ENCODE results near the gene ZBTB20. TPM values are rescaled to one million over a fixed set of nuclear protein-coding genes. Genes with fewer than 3 reads are reported as not detected.

The ZBTB20 gene
- total and polyA plus RNA-seq, 2 of the 4 experiments (the other 2 are of a cell fraction), result 0.75 to 14.7 TPM

GRCh38 chr3:114899186-114899931, 247.7 kb downstream of the ZBTB20 start:
- H3K56ac ChIP-seq (ENCODE audit: extremely low read depth, insufficient read depth, low read length), result no peak overlapping the region
- H2BK20ac ChIP-seq (ENCODE audit: low read depth, low read length), result no peak overlapping the region
- H3K4me2 ChIP-seq (ENCODE audit: low read depth, low read length), result no peak overlapping the region
- H4K91ac ChIP-seq (ENCODE audit: insufficient read depth, low read depth, low read length), result no peak overlapping the region
- H3K9ac ChIP-seq (ENCODE audit: low read depth, low read length), result no peak overlapping the region
- no peak overlapping the region for H2AK9ac ChIP-seq (replicated peaks; ENCODE audit: low read depth, low read length, poor library complexity)
- H4K5ac ChIP-seq (ENCODE audit: low read depth, low read length), result no peak overlapping the region
- TF ChIP-seq MAZ (IDR thresholded peaks at IDR 0.05; ENCODE audit: borderline replicate concordance, low read depth, low read length) (no peak), CEBPB (IDR thresholded peaks at IDR 0.05; ENCODE audit: low read depth, low read length) (no peak), POLR2A (IDR thresholded peaks at IDR 0.05; ENCODE audit: low read depth, low read length) (no peak), USF2 (IDR thresholded peaks at IDR 0.05; ENCODE audit: low read depth, low read length) (no peak), ELK1 (IDR thresholded peaks at IDR 0.05; ENCODE audit: borderline replicate concordance, low read depth, low read length) (no peak), RFX5 (IDR thresholded peaks at IDR 0.05; ENCODE audit: low read depth, low read length) (no peak), MXI1 (IDR thresholded peaks at IDR 0.05; ENCODE audit: borderline replicate concordance, low read depth, low read length) (no peak), NFE2L2 (IDR thresholded peaks at IDR 0.05; ENCODE audit: low read depth, low read length) (no peak), FOS (IDR thresholded peaks at IDR 0.05; ENCODE audit: low read depth, low read length) (no peak), BHLHE40 (IDR thresholded peaks at IDR 0.05; ENCODE audit: low read depth, low read length) (no peak), RCOR1 (IDR thresholded peaks at IDR 0.05; ENCODE audit: insufficient replicate concordance, low read length) (no peak), SMC3 (IDR thresholded peaks at IDR 0.05; ENCODE audit: low read depth, low read length) (no peak), RAD21 (IDR thresholded peaks at IDR 0.05; ENCODE audit: low read length) (no peak), CTCF (conservative IDR thresholded peaks at IDR 0.05; ENCODE audit: low read depth, low read length) (no peak), MAFK (IDR thresholded peaks at IDR 0.05; ENCODE audit: low read depth, low read length) (no peak), CHD1 (IDR thresholded peaks at IDR 0.05; ENCODE audit: low read depth, low read length) (no peak)
- no TSS peak for BruUV-seq (replicated peaks)
- H3K79me1 ChIP-seq (ENCODE audit: low read depth in 1 of 2, low read length in 2 of 2), result no peaks in the 10 kb centered on the region; a peak in 1 of 4 replicates
- H3K4me3 ChIP-seq (ENCODE audit: insufficient read depth, low read depth, low read length), result no peak overlapping the region
- H3K23ac ChIP-seq (ENCODE audit: low read depth, low read length), result no peak overlapping the region
- H3K14ac ChIP-seq (replicated peaks; ENCODE audit: low read depth, low read length), result no peak overlapping the region
- H2BK5ac ChIP-seq (ENCODE audit: low read depth, low read length, poor library complexity, severe bottlenecking), result no peak overlapping the region
- no peak overlapping the region for H2AK5ac ChIP-seq (ENCODE audit: low read depth, low read length)
- intact Hi-C loops (cut with micrococcal nuclease) (no loop called here), dilution Hi-C loops (cut with HindIII; ENCODE audit: low sequenced_read_pairs, unreplicated experiment) (no loop called here), in situ Hi-C loops (cut with MboI; ENCODE audit: low sequenced_read_pairs) (no loop called here)
- WGBS, 2 experiments (ENCODE audit: extremely low coverage in 2 of 2, insufficient read length in 1 of 2), result 80% methylated on average over 1 of the region's 4 CpGs; no CpG with 5 or more reads in 1 of the 2 experiments
- H3K9me1 ChIP-seq (ENCODE audit: insufficient read depth, low read length), result peaks cover 3% of the 10 kb centered on the region
- no peak overlapping the region for H2BK15ac ChIP-seq (ENCODE audit: low read depth, low read length)
- H3K36me3 ChIP-seq (ENCODE audit: control insufficient read depth, insufficient read depth, low read length), result no peaks in the 10 kb centered on the region
- H3K9me3 ChIP-seq (ENCODE audit: control insufficient read depth, insufficient read depth, low read length), result no peaks in the 10 kb centered on the region
- H3K27ac ChIP-seq (ENCODE audit: insufficient read depth, low read length), result no peak overlapping the region
- ChIA-PET POLR2A (ENCODE audit: unreplicated experiment) (no interaction called here), CTCF (no interaction called here)
- no peak overlapping the region for H2BK120ac ChIP-seq (ENCODE audit: low read depth, low read length)
- H2AFZ ChIP-seq (replicated peaks; ENCODE audit: low read length, poor library complexity), result no peak overlapping the region
- DNase-seq (no peak), ATAC-seq (ENCODE audit: low read depth) (no peak)
- no peaks in the 10 kb centered on the region for H3K27me3 ChIP-seq (ENCODE audit: control insufficient read depth, insufficient read depth, low read length)
- peaks cover 2% of the 10 kb centered on the region; the same call in 1 of the 2 replicates for H3K4me1 ChIP-seq (ENCODE audit: control insufficient read depth, insufficient read depth, low read length)
- no peak overlapping the region for H4K8ac ChIP-seq (ENCODE audit: low read depth in 2 of 2, low read length in 2 of 2)
- no peak overlapping the region for H3K18ac ChIP-seq (ENCODE audit: low read depth, low read length)
- H4K20me1 ChIP-seq (ENCODE audit: insufficient read depth, low read length), result no peaks in the 10 kb centered on the region
- H3K4ac ChIP-seq (ENCODE audit: low read depth, low read length), result no peak overlapping the region

Data from IMR-90 (cell line).